HG03457 (cell line): Measurements from ENCODE around the gene PLCB3.

ENCODE experiments used
- ATAC-seq: cut with Tn5 transposase; IDR thresholded peaks from one replicate; pipeline ENCODE4 v1.9.1; 2021; ENCODE audit warnings: moderate number of reproducible peaks; ENCODE audit not compliant: unreplicated experiment

Gene PLCB3

DNA sequence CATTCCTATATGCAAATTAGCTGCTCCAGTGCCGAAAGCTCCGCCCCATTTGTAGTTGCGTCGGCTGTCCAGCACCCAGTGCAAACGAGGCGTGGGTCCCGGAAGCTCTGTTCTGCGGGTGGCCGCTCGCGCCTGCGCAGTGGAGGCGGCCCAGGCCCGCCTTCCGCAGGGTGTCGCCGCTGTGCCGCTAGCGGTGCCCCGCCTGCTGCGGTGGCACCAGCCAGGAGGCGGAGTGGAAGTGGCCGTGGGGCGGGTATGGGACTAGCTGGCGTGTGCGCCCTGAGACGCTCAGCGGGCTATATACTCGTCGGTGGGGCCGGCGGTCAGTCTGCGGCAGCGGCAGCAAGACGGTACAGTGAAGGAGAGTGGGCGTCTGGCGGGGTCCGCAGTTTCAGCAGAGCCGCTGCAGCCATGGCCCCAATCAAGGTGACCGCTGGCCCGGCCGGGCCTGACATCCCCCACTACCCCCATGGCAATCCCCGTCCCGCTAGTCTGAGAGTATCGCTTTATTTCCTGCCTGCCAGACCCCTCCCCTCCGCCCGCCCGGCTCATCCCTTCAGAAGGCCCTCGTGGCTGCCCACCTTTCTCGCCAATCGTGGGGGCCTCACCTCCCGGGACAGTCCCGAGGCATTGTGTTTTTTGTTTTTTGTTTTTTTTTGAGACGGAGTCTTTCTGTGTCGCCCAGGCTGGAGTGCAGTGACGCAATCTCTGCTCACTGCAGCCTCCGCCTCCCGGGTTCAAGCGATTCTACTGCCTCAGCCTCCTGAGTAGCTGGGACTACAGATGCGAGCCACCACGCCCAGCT, 66.8 kb downstream of the PLCB3 start, which contains the start of gene PRDX5:
TSS of gene PRDX5 (plus strand) at position 161 of the 805 bp plus-strand sequence. CDS start at position 256, 95 bp downstream.
- peak; percentile 46 for ATAC-seq
